ENCODE data around the gene GLRX3.

The GLRX3 gene

DNA sequence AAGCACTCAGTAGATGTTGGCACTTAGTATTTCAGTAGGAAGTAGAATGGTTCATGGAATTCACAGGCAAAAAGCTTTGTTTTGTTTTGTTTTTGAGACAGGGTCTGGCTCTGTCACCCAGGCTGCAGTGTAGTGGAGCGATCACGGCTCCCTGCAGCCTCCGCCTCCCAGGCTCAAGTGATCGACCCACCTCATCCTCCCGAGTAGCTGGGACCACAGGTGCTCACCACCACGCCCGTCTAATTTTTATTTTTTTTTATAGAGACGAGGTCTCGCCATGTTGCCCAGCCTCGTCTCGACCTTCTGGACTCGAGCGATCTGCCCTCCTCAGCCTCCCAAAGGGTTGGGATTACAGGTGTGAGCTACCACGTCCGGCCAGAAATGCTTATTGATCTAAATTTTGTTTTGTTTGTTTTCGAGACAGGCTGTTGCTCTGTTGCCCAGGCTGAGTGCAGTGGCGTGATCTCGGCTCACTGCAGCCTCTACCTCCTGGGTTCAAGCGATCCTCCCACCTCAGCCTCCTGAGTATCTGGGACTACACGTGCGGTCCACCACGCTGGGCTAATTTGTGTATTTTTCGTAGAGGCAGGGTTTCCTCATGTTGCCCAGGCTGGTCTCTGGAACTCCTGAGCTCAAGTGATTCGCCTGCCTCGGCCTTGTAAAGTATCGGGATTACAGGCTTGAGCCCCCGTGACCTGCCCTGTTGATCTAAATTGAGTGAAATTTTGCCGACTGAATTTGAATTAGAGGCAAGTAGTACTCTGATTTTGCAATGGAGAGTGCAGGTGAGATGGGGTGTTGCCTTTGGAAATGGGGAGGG lies 1.7 kb downstream of the GLRX3 start:
- DNase-seq (ENCODE audit: low read depth, low spot score) = no peak

DNA sequence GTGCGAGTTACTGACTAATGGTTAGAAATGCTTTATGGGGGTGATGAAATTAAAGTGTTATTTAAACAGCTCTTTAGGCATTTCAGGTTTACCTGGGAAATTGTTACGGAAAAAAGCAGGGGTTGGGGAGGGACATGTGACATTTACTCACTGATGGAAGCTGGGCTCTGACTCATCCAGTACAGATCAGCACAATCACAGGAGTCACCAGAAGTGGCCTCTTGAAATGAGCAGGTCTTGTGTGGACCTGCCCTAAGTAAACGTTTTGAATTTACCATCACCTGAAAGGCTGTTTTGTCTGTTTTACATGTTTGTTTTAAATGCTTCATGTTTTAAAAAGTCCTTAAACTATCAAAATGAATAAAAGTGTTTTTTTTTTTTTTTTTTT lies 2.3 kb downstream of the GLRX3 start:
- DNase-seq (ENCODE audit: low read depth, low spot score) = no peak

DNA sequence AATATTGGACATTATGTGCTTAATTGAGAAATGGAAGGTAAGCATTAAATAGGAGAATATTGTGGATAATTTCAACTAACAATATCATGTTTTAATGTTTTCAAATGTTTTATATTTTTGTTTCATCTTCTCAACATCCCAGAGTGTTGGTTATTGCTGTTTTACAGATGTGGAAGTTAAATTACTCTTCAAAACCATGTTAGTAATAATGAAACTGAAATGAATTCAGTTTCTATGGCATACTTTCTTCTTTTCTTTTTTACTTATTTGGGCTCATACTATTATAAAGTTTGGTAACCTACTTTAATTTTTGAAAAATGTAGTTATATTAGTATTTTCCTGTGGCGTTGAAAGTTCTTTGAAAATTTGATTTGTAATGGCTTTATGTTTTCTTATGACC lies 4.2 kb downstream of the GLRX3 start:
- DNase-seq (ENCODE audit: low read depth, low spot score) = no peak

DNA sequence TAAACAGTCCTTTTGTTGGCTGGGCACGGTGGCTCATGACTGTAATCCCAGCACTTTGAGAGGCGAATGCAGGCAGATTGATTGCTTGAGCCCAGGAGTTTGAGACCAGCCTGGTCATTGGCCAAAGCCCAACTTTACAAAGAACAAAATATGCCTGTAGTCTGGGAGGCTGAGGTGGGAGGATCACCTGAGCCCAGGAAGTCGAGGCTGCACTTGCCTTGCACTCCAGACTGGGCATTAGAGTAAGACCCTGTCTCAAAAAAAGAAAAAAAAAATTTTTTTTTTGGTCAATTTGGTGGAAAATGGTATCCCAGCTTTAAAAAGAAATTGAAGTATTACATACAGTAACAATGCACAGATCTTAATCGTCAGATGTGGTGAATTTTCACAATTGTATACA lies 4.8 kb downstream of the GLRX3 start:
- no peak for DNase-seq (ENCODE audit: low read depth, low spot score)

DNA sequence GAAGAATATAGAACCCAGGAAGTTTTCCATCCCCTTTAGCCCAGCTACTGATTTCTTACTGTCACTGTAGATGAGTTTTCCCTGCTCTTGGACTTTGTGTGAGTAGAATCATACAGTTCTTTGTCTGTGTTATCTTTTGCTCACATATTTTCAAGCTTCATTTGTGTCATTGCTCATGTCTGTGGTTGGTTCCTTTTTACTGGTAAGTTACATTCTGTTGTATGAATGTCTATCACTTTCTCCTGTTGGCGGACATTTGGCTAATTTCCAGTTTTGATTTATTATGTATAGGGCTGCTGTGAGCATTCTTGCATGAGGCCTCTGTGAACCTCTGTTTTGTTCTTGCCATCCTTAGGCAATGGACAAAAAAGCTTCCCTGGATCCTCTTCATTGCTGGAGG lies 5.3 kb downstream of the GLRX3 start:
- DNase-seq (ENCODE audit: low read depth, low spot score) = no peak

DNA sequence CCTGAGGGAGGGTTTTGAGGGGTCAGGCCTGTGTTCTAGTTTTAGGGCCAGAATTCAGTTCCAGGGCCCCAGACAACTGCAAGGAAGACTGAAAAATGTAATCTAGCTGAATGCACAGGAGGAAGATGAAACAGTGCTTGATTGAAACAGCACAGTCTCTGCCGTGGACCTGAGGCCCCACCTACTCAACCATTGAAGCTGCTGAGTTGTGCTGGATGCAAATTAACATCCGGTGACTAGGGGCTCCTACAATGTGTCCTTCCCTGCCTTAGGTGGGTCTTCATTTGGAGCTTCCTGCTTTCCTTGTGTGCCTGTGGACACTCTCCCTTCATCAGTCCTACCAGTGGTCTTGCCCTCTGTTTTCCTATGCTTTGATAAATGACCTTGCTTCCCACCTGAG lies 5.7 kb downstream of the GLRX3 start:
- no peak for DNase-seq (ENCODE audit: low read depth, low spot score)

DNA sequence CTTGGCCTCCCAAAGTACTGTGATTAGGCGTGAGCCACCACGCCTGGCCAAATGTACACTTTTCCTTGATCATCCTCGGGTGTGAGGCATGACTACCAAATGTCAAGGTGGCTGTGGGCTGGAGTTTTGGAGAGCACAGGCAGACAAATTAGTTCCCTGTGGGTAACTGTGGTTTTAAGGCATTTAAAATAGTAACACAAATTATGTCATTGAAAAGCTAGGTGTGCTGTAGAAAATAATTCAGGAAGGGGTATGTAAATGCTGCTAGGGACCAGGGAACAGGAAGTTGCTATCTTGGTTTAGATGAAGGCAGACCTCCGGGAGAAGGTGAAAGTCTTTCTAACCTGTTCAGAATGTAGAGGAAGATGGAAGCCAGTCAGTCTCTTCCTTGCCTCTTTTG lies 9.9 kb downstream of the GLRX3 start:
- DNase-seq (ENCODE audit: low read depth, low spot score) = no peak

DNA sequence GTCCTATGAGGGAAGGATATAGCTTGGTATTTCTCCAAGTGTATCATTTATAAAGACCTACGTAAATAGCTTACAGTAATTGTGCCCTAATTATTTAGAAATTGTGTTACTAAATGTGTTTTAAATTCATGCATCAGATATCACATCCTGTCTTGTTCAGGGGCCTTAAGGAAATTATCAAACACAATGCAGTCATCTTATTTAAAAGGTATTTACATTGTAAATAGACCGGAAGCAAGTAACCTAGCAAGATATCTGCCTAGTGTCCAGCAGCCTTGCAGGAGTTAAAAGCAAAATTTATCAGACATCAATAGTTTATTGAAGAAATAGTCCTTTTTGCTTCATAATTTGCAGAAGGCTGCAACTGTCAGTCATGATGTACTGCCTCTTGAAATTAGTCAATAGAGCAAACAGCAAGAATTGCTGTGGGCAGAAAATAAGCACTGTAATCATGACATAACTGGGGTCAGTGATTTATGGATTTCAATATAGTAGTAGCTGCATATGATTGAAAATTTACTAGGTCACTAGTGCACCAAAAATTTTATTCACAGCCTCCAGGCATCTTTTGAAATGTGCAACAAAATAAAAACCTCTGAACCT lies 23.1 kb downstream of the GLRX3 start:
- DNase-seq (ENCODE audit: low read depth, low spot score) = no peak

DNA sequence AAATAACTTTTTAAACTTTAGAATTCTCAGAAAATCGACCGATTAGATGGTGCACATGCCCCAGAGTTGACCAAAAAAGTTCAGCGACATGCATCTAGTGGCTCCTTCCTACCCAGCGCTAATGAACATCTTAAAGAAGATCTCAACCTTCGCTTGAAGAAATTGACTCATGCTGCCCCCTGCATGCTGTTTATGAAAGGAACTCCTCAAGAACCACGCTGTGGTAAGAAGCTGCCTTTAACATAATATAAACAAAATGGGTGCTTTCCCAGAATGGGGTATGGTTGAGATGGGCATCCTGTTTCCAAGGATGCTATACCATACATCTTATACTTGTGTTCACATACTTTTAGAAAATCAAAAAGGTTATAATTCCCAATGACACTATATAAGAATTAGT lies 24.6 kb downstream of the GLRX3 start:
- no peak for DNase-seq (ENCODE audit: low read depth, low spot score)

DNA sequence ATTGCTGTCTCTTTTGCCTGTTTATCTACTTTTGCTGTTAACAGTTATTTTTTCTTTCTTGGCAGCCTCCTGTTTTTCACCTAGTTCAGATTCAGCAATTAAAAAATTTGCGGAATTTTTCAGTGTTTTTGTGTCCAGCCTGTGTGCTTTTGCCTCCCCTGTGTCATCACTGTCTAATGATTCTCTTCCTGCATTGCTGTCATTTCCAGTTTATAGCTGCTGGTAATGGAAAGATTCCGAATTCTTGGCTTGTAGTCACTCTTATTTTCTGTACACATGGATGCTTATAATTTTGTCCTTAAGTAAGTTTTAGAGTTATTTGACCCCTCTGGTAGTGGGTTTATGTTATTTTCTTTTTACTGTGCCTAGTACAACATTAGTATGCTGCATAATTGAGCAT lies 25.1 kb downstream of the GLRX3 start:
- DNase-seq (ENCODE audit: low read depth, low spot score) = no peak

DNA sequence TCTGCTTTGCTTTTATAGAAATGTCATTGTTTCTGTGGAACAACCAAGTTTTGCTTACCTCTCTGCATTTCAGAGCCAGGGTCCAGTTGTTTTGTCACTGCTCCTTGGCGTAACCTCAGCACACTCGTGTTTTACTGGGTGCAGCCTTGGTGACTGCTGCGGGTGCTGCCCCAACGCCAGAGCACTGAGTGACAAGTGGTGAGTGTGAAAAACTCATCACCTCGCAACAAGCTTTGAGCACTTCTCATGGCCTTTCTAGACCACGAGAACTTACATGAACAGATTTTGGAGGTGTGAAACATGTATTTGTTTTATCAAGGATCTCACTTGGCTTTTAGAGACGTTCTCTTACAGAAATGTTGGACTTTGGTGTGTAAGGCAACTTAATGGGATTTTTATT lies 31.0 kb downstream of the GLRX3 start:
- DNase-seq (ENCODE audit: low read depth, low spot score) = no peak

DNA sequence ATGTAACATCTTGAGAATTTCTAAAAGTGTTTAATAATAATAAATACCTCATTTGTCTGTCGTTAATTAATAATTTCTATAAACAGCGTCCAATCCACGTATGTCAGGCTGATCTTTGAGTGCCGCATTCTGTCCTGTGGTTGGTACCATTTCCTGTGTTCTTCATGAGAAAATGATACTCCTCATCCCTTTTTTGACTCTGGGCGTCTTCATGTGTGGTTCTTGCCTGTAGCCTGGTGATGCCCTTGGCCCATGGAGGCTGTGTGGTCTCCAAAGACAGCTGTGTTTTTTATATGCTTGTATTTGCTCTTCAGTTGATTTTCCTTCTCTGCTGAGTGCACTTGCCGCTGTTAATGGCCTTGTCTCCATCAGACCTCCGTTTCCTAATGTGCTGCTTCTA lies 31.5 kb downstream of the GLRX3 start:
- DNase-seq (ENCODE audit: low read depth, low spot score) = no peak

DNA sequence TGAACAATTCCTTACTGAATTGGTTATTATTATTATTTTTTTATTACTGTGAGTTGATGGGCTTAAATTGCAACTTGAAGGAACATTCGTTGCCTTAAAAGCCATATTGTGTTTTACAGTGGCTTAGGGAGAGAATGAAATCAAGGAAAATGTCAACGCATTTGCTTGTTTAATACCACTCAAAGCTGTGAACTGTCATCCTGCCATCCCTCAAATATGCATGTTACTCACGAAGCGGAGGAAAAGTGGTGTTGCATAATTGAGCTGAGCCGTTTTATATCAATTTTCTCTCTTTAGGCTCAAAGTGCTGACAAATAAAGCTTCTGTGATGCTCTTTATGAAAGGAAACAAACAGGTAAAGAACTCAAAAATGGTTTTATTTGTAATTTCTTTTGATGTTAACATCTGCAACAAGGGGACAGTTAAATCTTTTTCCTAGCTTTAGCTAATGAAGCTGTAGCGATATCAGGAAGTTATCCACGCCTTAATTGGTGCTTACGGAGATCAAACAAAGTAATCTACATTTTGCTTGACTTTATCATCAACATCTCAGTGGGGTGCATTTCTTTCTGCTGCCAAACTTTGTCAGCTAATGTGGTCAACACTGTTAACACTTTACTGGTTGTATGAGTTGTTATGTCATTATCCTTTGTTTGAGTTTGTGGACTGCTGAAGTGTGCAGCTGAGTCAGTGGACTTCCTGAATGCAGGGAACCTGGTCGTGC lies 33.1 kb downstream of the GLRX3 start:
- DNase-seq (ENCODE audit: low read depth, low spot score) = no peak

DNA sequence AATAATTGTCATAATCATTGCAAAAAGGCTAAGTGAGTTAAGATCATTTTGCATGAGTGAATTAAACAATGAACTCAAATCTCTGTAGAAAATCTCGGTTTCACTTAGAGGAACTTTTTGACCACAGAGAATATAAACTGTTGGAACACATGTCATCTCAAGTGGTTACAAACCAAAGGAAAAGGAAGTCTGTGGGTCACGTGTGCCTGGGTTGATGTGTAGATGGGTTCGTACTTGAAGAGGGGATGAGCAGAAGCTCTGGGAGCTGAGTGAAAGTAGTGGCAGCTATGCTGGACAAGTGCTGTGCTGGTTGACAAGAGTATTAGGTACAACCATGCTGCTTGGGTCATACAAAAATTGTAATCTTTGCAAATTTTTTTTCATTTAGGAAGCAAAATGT lies 35.0 kb downstream of the GLRX3 start:
- DNase-seq (ENCODE audit: low read depth, low spot score) = no peak

DNA sequence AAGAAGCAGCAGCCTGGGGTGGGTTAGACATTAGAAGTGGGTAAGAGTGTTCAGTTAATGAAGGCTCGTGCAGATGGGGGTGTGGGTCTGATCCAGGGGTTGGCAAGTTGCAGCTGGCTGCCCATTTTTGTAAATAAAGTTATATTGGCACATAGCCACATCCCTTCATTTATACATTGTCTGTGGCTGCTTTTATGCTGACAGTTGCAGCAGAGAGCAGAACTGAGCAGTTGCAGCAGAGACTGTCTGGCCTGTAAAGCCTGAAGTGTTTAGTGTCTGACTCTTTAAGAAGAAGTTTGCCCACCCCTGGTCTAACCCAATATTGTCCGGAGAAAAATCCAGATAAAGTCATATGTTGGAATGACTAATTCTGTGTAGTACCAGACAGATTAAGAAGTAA lies 38.1 kb downstream of the GLRX3 start:
- DNase-seq (ENCODE audit: low read depth, low spot score) = no peak

DNA sequence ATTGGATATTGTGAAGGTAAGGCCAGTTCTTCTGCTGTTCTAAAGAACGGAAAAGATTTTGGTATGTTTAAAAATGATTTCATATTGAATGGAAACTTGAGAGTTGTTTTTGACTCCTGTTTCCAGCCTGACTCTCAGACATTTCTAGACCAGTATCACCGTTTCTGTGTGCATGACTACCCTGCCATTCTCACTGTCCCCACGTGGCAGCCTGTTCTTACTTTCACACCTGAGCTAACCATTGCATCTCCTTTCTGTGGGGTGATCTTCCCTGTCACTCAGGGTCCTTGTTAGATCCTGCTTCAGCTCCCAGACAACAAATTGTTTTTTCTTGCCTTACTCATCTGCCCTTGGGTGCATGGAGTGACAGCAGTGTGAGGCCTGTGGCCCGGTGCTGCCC lies 38.9 kb downstream of the GLRX3 start:
- no peak for DNase-seq (ENCODE audit: low read depth, low spot score)

DNA sequence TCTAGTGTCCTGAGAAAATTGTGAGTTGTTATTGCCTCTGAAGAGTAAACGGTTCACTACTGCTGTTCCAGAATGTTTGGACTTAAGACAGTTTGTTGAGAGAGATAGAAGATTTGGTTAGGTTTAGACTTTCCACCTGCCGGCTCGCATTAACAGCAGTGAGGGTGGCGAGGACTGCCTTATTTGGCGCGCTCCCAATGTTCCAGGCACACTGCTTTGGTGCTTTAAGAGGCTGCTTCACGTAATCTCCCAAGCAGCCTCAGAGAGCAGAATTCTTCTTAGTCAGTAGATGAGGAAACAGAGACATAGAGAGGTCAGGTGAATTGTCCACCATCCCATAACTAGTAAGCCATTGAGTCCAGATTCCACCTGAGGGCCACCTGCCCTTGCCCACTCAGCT lies 41.1 kb downstream of the GLRX3 start:
- no peak for DNase-seq (ENCODE audit: low read depth, low spot score)

DNA sequence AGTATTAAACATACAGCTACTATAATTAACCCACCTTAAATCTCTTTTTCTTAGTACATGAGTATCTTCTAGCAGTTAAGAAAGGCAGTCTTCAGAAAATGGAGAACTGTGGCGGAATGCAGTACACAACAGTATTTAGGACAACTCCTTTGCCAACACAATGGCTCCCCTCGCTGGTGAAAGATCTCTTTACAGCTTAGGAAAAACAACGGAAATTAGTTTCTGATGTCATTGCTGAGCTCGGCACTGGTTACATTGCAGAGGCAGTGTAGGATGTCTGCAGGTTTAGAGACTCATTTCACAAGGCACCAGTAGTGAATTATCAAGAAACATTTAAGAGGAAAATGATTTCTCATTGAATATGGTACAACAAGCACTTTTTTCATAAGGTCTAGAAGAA lies 43.4 kb downstream of the GLRX3 start:
- no peak for DNase-seq (ENCODE audit: low read depth, low spot score)

DNA sequence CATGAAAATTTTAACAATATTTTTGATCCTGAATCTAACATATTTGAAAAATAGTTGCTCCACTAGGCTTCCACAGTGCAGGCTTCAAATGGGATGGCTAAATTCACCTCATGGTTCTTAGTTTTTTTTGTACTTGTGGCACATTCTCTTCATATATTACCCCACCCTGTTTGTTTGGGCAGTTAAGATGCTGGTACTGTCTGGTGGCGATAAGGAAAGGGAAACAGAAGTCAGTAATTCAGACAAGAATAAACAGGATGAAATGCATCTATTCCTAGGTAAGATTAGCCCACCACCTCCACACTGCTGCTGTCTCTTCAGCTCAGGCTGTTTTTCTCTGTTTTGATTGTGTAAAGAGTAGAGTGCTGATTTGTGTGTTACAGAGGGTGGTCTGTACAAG lies 44.2 kb downstream of the GLRX3 start:
- no peak for DNase-seq (ENCODE audit: low read depth, low spot score)

DNA sequence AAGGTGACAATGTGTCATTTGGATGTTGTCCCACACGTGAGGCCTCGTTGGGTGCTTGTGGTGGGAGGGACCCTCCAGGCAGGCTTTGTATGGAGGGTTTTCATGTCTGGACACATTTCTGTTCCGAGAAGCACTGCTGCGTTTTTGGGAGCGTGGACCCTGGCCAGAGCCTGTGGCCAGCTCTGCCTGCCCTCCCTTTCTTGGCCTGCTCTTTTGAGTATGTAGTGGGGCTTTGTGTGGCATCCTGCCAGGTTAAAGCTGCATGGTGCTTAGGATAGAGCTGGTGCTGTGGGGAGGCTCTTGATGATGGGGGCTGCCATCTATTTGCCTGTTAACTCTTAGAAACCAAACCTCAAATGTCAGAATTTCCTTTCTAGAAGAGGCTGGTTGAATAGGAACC lies 45.7 kb downstream of the GLRX3 start:
- DNase-seq (ENCODE audit: low read depth, low spot score) = no peak

DNA sequence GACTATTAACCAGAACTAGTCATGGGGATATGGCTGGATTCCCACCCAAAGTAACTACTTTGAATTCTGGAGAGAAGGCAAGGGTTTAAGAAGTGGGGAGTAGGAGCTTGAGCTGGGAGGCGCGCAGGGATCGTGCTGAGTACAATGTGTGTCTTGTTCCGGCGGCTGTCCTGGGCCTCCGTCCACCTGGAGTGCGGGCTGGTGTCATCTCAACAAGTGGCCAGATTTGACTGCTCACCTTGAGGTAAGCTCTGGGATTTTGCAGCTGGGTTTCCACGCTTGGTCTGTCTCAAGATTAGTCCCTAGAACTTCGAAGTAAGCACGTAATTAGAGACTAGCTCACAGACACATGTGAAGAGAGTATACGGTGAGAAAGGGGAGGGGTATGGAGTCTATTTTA lies 49.4 kb downstream of the GLRX3 start:
- DNase-seq (ENCODE audit: low read depth, low spot score) = no peak

DNA sequence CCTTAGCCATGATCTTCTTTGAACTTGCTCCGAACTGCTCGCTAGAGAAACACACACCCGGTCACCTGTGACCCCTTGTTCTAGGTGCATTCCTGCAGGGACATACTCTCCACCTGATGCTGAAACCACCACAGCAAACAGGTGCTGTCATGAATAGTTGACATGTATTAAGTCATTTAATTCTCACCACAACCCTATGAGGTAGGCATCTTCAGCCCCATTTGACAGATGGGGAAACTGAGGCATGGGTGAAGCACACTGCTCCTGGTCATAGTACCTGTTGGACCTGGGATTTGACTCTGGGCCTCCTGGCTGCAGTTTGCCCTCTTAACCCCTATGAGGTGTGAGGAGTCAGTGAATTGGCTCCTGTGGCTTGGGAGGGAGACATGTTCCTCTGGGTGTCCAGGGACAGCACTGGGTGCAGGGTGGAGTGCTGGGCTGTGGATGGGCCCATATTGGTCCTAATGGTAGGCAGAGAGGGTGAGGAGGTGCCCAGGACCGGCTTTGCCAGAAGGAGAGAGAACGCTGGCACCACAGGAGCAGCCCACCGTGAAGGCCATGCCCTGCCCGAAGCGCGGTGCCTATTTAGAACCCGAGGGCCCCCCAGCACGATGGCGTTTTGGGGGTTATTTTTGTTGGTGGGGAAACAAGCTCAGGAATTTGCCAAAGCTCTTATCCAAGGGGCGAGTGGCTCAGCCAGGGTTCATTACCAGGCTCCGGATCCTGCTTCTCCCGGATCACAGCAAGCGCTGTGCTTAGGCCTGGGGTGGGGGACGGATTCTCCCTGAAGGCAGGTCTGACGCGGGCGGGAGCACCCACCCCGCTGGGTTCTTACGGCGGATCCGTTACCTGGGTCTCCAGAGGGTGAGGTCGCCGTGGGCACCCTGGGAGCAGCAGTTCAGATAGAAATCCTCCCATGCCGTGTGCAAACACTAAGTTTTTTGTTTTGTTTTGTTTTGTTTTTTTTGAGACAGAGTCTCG lies 52.3 kb downstream of the GLRX3 start:
- DNase-seq (ENCODE audit: low read depth, low spot score) = no peak
